NCI-H69 (cell line): Measurements from ENCODE around the gene EML1.

ENCODE experiments used
- DNase-seq: peaks from one replicate; lab custom pipeline; 2025; lab: John Stamatoyannopoulos, UW

Gene EML1

GRCh38 chr14:99803803-99804202 is 10.6 kb downstream of the EML1 start:
- peak; percentile 95 for DNase-seq

DNA sequence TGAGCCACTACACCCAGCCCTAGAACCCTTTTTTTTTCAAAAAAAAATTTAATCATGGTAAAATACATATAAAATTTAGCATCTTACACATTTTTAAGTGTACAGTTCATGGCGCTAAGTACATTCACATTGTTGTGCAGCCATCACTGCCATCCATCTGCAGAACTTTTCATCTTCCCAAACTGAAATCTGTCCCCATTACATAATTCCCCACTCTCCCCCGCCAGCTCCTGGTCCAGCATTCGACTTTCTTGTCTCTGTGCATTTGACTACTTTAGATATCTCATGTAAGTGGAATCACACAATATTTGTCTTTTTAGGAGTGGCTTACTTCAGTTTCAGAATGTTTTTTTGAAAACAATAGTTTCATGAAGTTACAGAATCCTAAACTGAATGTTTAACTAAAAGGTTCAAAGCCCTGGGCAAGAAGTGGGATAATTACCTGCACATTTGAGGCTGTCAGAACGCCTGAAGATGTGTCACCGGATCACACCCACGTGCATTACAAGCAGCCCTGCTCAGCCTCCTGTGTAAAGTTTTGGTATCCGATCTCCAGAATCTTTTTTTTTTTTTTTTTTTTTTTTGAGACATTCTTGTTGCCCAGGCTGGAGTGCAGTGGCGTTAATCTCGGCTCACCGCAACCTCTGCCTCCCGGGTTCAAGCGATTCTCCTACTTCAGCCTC is 12.7 kb downstream of the EML1 start:
- DNase-seq = no peak

DNA sequence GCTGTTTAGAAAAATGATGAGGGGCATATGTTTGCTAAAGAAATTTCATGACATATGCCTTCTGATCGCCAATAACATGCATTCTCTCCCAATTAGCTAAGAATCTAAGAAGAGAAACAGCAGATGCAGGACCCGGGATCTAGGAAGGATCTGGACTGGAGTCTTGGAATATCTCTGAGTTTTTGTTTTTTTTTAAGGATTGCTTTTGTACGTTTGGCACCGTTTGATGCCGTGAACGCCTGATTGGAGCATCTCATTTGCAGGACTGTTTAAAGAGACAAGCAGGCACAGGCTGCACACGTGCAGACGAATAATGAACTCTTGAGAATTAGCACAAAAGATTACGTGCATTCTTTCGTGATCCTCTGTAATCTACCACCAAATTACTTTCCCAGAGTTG is 13.6 kb downstream of the EML1 start:
- no peak for DNase-seq

- DNase-seq = no peak
Measured at GRCh38 chr14:99807413-99808153, 14.4 kb downstream of the EML1 start.

GRCh38 chr14:99808154-99808505 is 14.9 kb downstream of the EML1 start:
- no peak for DNase-seq

DNA sequence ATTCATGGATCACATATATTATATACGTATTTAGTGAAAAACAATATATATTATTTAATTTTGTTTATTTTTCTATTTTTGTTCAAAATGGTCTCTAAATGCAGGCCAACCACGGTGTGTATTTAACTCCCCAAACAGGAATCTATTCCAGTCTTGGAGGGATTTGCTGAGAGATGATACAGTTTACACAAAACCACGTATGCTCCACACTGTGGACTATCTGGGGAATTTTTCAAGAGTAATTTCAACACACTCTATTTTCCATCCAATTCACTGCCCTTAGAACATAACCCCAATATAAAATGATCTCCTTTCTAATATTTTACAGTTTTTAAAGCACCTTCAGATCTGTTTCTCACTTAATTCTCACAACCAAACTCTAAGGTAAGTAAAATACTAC is 15.3 kb downstream of the EML1 start:
- DNase-seq = no peak

DNA sequence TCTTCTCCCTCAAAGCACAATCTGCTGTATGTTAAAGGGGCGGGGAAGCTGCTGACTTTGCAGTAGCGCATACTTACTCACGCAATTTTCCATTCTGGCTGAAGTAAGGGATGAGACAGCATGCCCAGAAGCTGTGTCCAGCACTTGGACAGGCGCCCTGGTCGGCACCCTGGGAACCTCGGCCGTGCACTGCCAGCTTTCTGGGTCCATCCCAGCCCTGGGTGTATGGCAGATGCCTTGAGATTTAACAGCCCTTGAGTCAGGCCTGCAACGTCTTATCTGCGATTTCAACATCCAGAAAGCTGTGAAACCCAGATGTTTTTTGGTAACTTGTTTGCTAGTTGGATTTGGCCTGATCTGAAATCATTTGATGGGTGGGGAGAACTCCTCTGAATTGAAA is 16.1 kb downstream of the EML1 start:
- no peak for DNase-seq

DNA sequence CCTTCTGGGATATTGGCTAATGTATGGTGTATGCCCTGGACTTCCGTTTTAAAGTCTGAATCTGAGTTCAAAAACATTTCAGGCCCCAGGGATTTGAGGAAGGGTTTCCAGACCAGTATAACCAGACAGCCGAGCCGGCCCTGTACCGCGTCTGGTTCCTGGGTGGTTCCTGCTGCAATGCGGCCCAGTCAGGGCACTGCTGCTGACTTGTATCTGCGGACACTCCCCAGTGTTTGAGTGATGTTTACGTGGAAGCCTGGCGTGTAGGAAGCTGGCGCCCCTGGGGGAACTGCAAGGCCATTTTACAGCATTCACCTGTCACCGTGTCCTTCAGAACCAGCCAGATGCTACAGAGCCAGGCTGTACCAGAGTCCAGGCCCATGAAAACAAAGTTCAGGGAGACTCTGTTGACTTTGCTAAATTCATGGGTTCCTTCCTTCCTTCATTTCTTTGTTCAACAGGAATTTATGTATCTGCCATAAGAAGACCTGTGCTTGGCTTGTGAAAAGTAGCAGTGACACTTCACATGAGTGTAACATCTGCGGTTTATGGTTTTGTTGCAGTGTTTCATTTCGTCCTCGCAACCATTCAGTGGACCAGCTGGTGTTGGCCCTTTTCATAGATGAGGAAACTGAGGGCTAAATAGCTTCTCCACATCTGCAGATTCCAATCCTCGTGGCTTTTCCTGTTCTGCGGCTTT is 16.8 kb downstream of the EML1 start:
- DNase-seq = no peak

DNA sequence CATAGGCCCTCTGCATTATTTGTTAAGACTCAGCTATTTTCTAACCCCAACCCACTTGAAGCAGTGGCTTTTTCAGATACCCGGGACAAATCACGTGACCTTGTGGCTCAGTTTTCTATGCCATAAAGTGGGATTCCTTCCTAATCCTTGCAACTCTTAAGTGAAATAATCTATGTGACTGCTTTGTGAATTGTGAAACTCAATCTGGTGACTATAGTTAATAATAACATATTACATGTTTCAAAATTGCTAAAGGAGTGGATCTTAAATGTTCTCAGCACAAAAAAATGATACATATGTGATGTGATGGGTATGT is 17.3 kb downstream of the EML1 start:
- DNase-seq = no peak

DNA sequence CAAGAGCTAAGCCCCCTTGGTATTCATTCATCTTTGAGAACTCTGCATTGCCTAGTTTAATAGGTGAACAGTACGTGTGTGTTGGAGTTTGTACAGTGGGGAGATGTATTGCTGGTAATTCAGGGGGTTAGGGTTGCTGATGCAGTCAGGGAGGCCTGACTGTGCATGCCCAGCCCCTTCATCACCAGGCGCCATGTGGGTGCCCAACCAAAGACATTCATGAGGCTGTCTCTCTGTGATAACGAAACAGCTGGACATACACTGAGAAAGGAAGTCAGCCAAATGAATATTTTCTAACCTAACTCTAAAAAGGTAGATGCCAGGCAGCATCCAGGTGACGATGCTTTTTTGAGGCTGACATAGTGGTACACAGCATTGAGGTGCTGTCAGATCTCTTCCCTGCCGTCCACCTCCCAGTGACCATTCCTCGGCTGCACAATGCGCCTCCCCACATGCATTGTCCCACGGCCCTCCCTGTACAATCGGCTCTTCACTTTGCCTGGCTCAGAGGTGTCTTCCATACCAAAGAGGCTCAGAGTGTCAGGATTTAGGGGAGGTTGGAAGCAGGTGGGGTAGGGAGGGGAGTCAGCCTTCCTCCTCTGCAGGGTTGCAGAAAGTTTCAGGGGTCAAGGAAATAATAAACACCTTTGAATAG is 19.0 kb downstream of the EML1 start:
- DNase-seq = no peak

- no peak for DNase-seq
Measured at GRCh38 chr14:99812892-99813291, 19.7 kb downstream of the EML1 start.

GRCh38 chr14:99815696-99816095 is 22.5 kb downstream of the EML1 start:
- no peak for DNase-seq

- no peak for DNase-seq
Measured at GRCh38 chr14:99816217-99816616, 23.0 kb downstream of the EML1 start.

DNA sequence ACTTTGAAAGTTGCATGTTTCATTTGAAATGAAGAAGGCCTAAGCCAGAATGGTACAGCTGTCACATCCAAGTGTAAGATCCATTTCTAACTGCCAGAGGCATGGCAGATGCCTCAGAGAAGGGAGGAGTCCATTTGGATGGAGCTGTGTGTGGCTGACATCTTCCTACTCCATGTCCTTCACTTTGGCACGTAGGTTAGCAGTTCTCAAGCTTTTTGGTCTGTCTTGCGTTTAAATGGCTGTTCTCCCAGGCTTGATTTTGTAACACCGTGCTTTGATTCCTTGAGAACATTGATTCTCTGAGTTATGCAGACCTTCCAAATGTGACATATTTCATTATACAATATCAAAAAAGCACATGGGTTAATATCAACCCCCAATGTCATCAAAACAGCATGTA is 23.4 kb downstream of the EML1 start:
- DNase-seq = no peak

GRCh38 chr14:99817331-99817730 is 24.1 kb downstream of the EML1 start:
- no peak for DNase-seq

DNA sequence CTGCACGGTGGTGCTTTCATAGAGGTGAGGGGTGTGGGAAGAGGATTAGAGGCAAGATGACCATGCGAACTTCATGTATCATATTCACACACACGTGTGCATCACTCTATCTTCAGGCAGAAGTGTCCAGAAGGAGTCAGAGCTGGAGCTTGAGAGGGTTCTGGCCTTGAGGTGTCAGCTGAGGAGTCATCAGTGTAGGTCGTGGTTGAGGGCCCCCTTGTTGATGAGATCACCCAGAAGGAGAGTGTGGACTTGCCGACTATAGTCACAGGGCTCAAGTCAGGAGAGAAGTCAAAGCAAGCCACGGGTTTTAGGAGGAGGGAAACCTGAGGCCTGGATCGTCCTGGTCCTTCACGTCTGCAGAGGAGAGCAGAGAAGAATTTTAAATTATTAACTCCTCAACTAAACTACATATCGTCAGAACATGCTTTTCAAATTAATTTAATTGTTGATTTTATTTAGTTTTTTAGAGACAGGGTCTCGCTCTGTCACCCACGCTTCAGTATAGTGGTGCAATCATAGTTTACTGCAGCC is 25.4 kb downstream of the EML1 start:
- DNase-seq = no peak

GRCh38 chr14:99819514-99819913 is 26.3 kb downstream of the EML1 start:
- DNase-seq = no peak

GRCh38 chr14:99820702-99821331 is 27.6 kb downstream of the EML1 start:
- DNase-seq = no peak

DNA sequence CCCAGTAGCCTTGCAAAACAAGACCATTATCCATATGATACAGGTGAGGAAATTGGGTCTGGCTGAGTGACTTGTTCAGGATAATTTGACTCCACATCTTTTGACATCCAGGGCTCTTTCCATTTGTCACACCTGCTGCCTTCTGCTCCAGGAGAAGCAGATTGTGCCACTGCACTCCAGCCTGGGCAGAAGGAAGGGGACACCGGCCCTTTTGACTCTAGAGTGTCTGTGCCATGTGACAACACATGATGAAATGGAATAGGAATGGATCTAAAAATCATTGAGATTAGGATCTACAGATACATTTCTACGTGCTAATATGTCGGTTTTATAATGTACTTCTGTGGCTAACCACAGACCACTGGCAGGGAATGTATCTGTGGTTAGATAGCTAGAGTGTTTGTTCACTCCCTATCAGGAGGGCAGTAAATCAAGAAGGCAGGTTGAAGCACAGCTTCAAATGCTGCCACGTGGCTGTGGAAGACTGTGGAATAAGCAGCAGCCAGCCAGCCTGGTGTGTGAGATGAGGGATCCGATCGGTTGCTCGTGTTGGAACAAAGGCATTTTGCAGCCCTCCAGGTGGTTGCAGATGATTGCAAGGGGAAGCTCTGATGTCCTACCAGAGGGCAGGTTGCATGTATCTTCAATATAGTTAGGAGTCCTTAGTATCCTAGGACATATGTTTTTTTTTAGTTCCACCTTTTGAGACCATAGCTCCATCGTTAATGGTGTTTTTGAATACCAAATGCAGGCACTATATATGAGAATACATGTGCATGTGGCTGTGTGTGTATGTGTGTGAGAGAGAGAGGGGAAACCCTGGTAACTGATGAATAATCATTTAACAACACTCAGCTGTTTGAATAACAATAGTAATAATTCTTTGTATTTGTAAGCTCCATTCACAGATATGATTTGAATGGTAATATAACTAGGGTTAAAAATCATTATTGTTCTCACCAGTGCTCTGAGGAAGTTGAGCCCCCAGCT is 28.6 kb downstream of the EML1 start:
- peak; percentile 49 for DNase-seq

- no peak for DNase-seq
Measured at GRCh38 chr14:99822800-99823455, 29.7 kb downstream of the EML1 start.
